Small intestine (tissue), 7 donors: ENCODE data around the gene KIRREL1. TPM values are rescaled to one million over a fixed set of nuclear protein-coding genes. Genes with fewer than 3 reads are reported as not detected.

ENCODE experiments used
- DNase-seq, 2 donors: peaks; one replicate each; pipeline versions ENCODE4 v3.0.0 to v3.0.0-alpha.2; 2013
- FAIRE-seq: peaks from 2 replicates; lab custom pipeline; 2012; peaks lifted over from hg19 to GRCh38; lab: Jason Lieb, UNC
- H3K27ac ChIP-seq, 3 donors: one replicate each; pipeline ENCODE4 v1.5.1; 2013; ENCODE audit warnings: low read length in 2 of 3, mild to moderate bottlenecking in 2 of 3, control low read depth in 1 of 3, inconsistent platforms in 1 of 3, low read depth in 1 of 3, moderate library complexity in 1 of 3
- H3K27me3 ChIP-seq, 3 donors: one replicate each; pipeline ENCODE4 v1.6.1; 2013; ENCODE audit warnings: low read length in 3 of 3, inconsistent platforms in 1 of 3; ENCODE audit not compliant: control insufficient read depth in 3 of 3, insufficient read depth in 3 of 3
- H3K36me3 ChIP-seq, 3 donors: one replicate each; pipeline ENCODE4 v1.6.1; 2013; ENCODE audit warnings: low read length in 3 of 3, inconsistent platforms in 1 of 3, low read depth in 1 of 3, mild to moderate bottlenecking in 1 of 3, moderate library complexity in 1 of 3; ENCODE audit not compliant: control insufficient read depth in 3 of 3, insufficient read depth in 2 of 3
- H3K4me1 ChIP-seq, 3 donors: one replicate each; pipeline ENCODE4 v1.6.1; 2013; ENCODE audit warnings: low read length in 2 of 3, inconsistent platforms in 1 of 3, low read depth in 1 of 3, mild to moderate bottlenecking in 1 of 3, moderate library complexity in 1 of 3; ENCODE audit not compliant: control insufficient read depth in 3 of 3, insufficient read depth in 2 of 3
- H3K4me3 ChIP-seq, 3 donors: one replicate each; pipeline ENCODE4 v1.5.1; 2013; ENCODE audit warnings: low read length in 3 of 3, control low read depth in 1 of 3, inconsistent platforms in 1 of 3, low read depth in 1 of 3, mild to moderate bottlenecking in 1 of 3, moderate library complexity in 1 of 3
- H3K9me3 ChIP-seq, 2 donors: one replicate each; pipeline ENCODE4 v1.6.1; 2013; ENCODE audit warnings: low read depth in 1 of 2, low read length in 1 of 2; ENCODE audit not compliant: control insufficient read depth in 2 of 2, insufficient read depth in 1 of 2
- WGBS, 3 donors: extraction: QIAGEN DNeasy Blood & Tissue Kit; methylation state at CpG; one replicate each; pipeline ENCODE4 v1.1.7; 2013; 5-methylcytosine and 5-hydroxymethylcytosine counted together
- polyA plus RNA-seq, 4 donors: library from polyadenylated mRNA; stranded (reverse) in 3 of 4; unstranded in 1 of 4; fragments of 200-250 nt in 3 of 4; fragments of 120-200 nt in 1 of 4; gene quantifications; one replicate each; pipeline versions ENCODE4 v1.2.1 to v1.2.3, GENCODE V29; 2013
- donor health status: healthy with polysubstance abuse.
- donor health status: control.
- donor health status: control.
- donor health status: Bipolar disorder and iron deficiency.
- donor health status: healthy.

KIRREL1 gene
- polyA plus RNA-seq, 4 donors, result 0.22 to 15.3 (median 4.9) TPM

DNA sequence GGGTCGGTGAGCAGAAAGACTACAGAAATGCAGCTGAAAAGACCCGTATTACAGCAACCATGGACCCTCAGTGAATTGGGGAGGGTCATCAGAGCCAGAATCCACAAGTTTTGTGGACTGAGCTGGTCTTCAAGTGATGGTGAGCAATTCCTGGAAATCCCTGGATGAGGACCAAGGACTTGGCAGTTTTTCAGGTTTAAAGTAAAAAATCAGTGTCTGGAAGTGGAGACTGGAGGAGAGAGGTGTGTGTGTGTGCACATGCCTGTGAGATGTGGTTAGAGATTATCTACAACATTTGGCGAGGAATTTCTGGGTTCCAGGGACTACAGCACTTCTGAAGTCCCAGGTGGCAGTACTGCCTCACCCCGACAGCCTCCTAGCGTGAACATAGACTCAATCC, 56.4 kb downstream of the KIRREL1 start:
- Histone ChIP-seq H3K4me3 (no peak overlapping the region), H3K27me3 (no peaks in the 10 kb centered on the region), H3K27ac (no peak overlapping the region), H3K4me1 (peaks cover 0 to 6% (median 0%) of the 10 kb centered on the region in 3 donors), H3K9me3 (no peaks in the 10 kb centered on the region), H3K36me3 (peaks cover 0 to 2% (median 0%) of the 10 kb centered on the region in 3 donors)
- FAIRE-seq (no peak), DNase-seq (no peak)
- 61 to 81% (median 71%) methylated on average over 5 of the region's 5 CpGs for WGBS, 3 donors

DNA sequence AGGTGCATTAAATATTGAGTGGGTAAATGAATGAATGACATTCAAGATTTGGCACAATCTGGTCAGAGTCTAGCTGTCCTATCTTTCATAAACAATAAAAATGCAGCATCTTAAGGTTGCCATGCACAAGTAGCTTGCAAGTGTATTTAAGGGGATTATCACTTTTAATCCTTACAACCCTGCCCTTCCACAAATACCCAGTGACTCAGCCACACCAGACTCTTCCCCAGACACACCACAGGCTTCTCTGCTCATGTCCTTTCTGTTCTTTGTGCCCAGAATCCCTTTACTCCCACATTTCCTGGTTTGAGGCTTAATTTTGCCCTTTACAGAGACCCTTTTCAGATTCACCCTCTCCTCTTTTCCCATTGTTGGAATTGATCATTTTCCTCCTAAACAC, 59.8 kb downstream of the KIRREL1 start:
- no peaks in the 10 kb centered on the region for H3K9me3 ChIP-seq
- H3K4me3 ChIP-seq, result no peak overlapping the region
- H3K27me3 ChIP-seq, result no peaks in the 10 kb centered on the region
- H3K4me1 ChIP-seq, result no peaks in the 10 kb centered on the region
- no peak for FAIRE-seq
- no peak overlapping the region for H3K27ac ChIP-seq
- no peak for DNase-seq
- peaks cover 0 to 6% (median 0%) of the 10 kb centered on the region in 3 donors for H3K36me3 ChIP-seq

DNA sequence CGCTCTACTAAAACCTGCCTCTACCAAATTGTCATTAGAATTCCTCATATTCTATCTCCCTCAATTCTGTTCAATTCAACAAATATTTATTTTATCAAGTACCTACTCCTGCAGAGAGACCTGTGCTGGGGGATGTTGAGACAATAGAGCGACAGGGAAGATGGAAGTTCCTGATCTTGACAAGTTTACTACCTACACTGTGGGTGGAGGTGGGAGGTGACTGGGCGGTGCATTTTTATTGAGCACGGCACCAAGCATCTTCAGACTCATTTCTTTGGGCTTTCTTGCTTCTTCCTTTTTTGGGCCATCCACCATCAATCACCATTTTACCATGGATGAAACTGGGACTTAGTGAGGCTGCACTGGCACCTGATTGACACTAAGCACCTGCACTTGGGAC, 61.3 kb downstream of the KIRREL1 start:
- no peaks in the 10 kb centered on the region for H3K27me3 ChIP-seq
- H3K27ac ChIP-seq, result no peak overlapping the region
- no peak for FAIRE-seq
- no peak for DNase-seq
- H3K4me1 ChIP-seq, result no peaks in the 10 kb centered on the region
- no peaks in the 10 kb centered on the region for H3K9me3 ChIP-seq
- no peak overlapping the region for H3K4me3 ChIP-seq
- WGBS, 3 donors, result 92 to 96% (median 94%) methylated on average over 4 of the region's 4 CpGs
- peaks cover 0 to 6% (median 0%) of the 10 kb centered on the region in 3 donors for H3K36me3 ChIP-seq

DNA sequence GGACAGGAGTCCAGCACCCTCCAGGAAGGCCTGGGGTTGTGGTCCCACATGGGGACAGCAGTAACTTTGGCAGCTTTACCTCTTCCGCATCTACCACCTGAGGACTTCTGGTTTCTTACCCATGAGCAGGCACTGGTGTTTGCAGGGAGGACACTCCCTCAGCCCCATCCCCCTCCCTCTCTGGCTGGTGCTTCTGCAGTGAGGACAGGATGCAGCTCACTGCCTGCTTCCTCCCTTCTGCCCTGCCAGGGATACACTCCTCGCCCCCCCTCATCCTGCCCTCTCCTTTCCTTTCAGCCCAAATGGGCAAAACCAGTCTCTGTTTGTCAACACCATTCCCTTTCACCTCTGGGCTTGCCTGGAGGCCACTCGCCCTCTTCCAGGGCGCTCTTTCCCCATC, 62.4 kb downstream of the KIRREL1 start:
- Histone ChIP-seq H3K4me3 (no peak overlapping the region), H3K27me3 (no peaks in the 10 kb centered on the region), H3K27ac (no peak overlapping the region), H3K4me1 (no peaks in the 10 kb centered on the region), H3K9me3 (no peaks in the 10 kb centered on the region), H3K36me3 (peaks cover 0 to 8% (median 0%) of the 10 kb centered on the region in 3 donors)
- DNase-seq (no peak), FAIRE-seq (no peak)
- 53 to 88% (median 72%) methylated on average over 4 of the region's 4 CpGs for WGBS, 3 donors

DNA sequence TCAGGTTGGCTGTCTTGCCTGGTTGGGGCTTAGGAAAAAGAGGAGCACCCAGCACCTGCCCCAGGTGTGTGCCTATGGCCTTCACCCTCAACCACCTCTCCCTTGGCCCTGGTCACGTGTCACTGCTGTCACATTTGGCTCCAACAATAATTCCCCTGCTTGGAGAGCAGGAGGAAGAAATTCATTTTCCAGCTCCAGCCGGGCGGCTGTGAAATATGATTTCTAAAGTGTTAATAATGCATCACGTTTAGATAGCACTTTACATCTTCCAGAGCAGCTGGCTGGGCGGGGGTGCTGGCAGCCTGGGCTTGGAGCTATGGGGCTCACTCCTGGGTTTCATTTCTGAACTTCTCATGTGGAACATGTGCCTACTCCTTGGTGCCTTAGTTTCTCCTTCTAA, 63.1 kb downstream of the KIRREL1 start:
- Histone ChIP-seq H3K27ac (no peak overlapping the region), H3K4me1 (no peaks in the 10 kb centered on the region), H3K27me3 (no peaks in the 10 kb centered on the region), H3K36me3 (peaks cover 0 to 8% (median 0%) of the 10 kb centered on the region in 3 donors), H3K9me3 (no peaks in the 10 kb centered on the region), H3K4me3 (no peak overlapping the region)
- DNase-seq, result no peak
- FAIRE-seq, result no peak
- 48 to 62% (median 56%) methylated on average over 5 of the region's 5 CpGs for WGBS, 3 donors

DNA sequence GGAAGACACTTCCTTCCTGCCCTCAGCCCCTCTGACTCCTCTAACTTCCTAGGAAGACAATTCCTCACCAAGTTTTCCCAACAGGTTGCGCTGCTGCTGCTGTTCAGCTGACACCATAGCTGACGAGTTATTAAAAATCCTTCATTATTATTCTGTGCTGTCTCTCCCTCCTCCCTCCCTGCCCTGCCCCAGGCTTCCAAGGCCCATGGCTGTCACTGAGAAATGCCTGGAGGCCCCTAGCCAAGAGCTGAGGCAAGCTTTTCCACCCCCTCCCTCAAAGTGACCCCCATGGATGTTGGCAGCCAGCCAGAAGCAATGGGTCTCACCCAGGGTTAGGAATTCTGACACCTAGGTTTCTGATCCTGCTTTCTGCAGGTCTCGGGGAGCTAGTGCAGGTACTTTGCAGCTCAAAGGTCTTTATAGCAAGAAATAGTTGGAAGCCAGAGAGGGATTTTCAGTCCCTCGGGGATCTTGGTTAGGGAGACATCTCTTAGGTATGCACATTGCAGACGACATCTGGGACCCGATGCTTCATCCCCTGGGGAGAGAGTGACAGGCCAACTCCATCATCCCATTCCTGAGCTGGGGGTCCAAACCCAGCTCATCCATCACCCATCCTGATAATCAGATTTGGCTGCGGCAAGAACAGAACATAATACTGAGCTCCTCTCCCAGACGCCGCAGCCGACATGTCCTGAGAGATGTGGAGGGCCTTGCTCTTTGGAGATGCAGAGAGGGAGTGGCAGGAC, 65.0 kb downstream of the KIRREL1 start:
- Histone ChIP-seq H3K36me3 (peaks cover 0 to 8% (median 0%) of the 10 kb centered on the region in 3 donors), H3K27me3 (no peaks in the 10 kb centered on the region), H3K4me1 (no peaks in the 10 kb centered on the region), H3K27ac (no peak overlapping the region), H3K9me3 (no peaks in the 10 kb centered on the region), H3K4me3 (no peak overlapping the region)
- FAIRE-seq (no peak), DNase-seq (no peak)
- WGBS, 3 donors, result 78 to 91% (median 86%) methylated on average over 10 of the region's 10 CpGs

DNA sequence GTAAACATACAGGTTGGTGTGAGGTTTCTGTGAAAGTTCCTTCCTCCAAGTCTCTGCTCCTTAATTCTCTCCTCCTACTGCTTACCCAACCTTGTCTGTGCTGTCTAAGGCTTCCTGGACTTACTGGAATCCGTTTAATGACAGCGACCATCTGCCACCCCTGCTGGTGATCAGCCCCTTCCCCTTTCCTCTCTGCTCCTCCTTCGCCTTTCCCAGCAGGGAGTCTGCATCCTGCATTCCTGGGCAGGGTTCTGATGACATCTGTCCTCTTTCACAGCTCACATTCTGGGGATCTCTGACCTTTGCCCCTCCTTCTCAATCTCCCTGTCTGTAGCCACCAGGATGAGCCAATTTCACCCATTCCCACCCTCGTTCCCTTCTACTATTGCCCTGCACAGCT, 66.5 kb downstream of the KIRREL1 start:
- Histone ChIP-seq H3K4me3 (no peak overlapping the region), H3K36me3 (peaks cover 0 to 10% (median 0%) of the 10 kb centered on the region in 3 donors), H3K27me3 (no peaks in the 10 kb centered on the region), H3K9me3 (no peaks in the 10 kb centered on the region), H3K4me1 (no peaks in the 10 kb centered on the region), H3K27ac (no peak overlapping the region)
- FAIRE-seq (no peak), DNase-seq (peak in 1 of 2 donors; percentile 37)
- 31 to 34% (median 33%) methylated on average over 4 of the region's 4 CpGs for WGBS, 3 donors

DNA sequence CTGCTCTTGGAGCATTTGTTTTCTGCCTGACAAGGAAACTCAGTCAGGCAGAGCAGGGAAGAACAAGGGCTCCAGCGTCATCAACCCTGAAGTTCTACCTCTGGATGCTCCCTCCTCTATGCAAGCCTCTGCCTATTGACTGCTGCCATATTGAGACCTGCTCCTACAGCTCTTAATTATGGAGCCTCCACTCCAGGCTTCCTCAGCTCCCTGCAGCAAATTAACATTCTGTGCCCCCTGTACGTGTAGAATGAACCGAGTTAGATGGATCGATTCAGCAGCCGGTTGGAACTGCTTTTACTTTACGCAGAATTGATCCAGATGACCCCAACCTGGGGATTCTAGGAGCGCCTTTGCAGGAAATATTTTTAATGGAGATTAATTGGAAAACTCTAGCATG, 68.7 kb downstream of the KIRREL1 start:
- DNase-seq, result no peak
- WGBS, 3 donors, result 89 to 93% (median 93%) methylated on average over 7 of the region's 7 CpGs

More for the DNA sequence above, 68.7 kb downstream of the KIRREL1 start:
- FAIRE-seq, result no peak
- Histone ChIP-seq H3K9me3 (no peaks in the 10 kb centered on the region), H3K36me3 (peaks cover 0 to 6% (median 0%) of the 10 kb centered on the region in 3 donors), H3K4me1 (no peaks in the 10 kb centered on the region), H3K27ac (no peak overlapping the region), H3K4me3 (no peak overlapping the region), H3K27me3 (no peaks in the 10 kb centered on the region)
